ENCODE measurements around the gene COP1.

DNA sequence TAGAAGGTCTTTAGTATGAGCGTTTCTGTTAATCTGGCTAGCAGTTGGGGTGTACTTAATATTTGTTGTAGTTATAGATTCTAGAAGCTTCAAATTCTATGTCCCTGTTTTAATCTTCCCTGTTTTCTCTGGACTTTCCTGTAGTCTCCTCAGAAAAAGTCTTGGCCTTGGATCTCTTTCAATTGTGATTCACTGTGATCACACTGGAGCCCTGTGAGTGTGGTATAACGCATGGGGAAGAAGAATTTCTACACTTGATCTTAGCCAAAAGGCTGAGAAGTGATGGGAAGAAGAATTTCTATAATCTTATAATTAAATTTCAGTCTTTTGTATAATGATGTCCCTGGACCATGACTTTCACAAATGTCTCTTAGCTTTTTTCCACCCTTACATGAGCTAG lies 36.7 kb upstream of the COP1 start:
- TF ChIP-seq, protein P1, sequence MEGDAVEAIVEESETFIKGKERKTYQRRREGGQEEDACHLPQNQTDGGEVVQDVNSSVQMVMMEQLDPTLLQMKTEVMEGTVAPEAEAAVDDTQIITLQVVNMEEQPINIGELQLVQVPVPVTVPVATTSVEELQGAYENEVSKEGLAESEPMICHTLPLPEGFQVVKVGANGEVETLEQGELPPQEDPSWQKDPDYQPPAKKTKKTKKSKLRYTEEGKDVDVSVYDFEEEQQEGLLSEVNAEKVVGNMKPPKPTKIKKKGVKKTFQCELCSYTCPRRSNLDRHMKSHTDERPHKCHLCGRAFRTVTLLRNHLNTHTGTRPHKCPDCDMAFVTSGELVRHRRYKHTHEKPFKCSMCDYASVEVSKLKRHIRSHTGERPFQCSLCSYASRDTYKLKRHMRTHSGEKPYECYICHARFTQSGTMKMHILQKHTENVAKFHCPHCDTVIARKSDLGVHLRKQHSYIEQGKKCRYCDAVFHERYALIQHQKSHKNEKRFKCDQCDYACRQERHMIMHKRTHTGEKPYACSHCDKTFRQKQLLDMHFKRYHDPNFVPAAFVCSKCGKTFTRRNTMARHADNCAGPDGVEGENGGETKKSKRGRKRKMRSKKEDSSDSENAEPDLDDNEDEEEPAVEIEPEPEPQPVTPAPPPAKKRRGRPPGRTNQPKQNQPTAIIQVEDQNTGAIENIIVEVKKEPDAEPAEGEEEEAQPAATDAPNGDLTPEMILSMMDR (IDR thresholded peaks at IDR 0.05) = no peak
- no peak for TF ChIP-seq POLR2A (IDR thresholded peaks at IDR 0.05)
